C4-2B (cell line): ENCODE results near the gene RPEL1.

ENCODE experiments used
- ZFX ChIP-seq: fragments of 450-650 bp; IDR thresholded peaks from 2 replicates; pipeline ENCODE4 v1.6.1; 2017
- TF ChIP-seq, protein P1 (sequence below): fragments of 450-650 bp; conservative IDR thresholded peaks from 2 replicates; pipeline ENCODE4 v1.5.1; 2017; ENCODE audit warnings: mild to moderate bottlenecking

- TF ChIP-seq, protein P1, sequence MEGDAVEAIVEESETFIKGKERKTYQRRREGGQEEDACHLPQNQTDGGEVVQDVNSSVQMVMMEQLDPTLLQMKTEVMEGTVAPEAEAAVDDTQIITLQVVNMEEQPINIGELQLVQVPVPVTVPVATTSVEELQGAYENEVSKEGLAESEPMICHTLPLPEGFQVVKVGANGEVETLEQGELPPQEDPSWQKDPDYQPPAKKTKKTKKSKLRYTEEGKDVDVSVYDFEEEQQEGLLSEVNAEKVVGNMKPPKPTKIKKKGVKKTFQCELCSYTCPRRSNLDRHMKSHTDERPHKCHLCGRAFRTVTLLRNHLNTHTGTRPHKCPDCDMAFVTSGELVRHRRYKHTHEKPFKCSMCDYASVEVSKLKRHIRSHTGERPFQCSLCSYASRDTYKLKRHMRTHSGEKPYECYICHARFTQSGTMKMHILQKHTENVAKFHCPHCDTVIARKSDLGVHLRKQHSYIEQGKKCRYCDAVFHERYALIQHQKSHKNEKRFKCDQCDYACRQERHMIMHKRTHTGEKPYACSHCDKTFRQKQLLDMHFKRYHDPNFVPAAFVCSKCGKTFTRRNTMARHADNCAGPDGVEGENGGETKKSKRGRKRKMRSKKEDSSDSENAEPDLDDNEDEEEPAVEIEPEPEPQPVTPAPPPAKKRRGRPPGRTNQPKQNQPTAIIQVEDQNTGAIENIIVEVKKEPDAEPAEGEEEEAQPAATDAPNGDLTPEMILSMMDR = no peak
- no peak for TF ChIP-seq ZFX
Measured at GRCh38 chr10:103254113-103254512, 8.4 kb downstream of the RPEL1 start.
